ENCODE data around the gene RIC1. TPM values are rescaled to one million over a fixed set of nuclear protein-coding genes. Genes with fewer than 3 reads are reported as not detected.
"Not testable (repeated sequence)": the region's sequence is repeated elsewhere in the genome, so short reads cannot be mapped to it uniquely, and the experiment has no call there.

RIC1 gene
- total RNA-seq (10 to 100 TPM; 21.5 to 25.9 TPM), polyA plus RNA-seq (ENCODE audit: insufficient read length in 6 of 6) (10 to 100 TPM; 29.1 to 32.9 (median 32.0) TPM)
- long read RNA-seq, donor 1, full-length matches to known transcripts, result 2 of 2 reads
- long read RNA-seq, donor 1, partial matches to known transcripts, result 0 of 2 reads
- long read RNA-seq, donor 1, other reads (novel, unspliced or antisense), result 0 of 2 reads
- long read RNA-seq, donor 2, result 0 reads
- long read RNA-seq, donor 3, result 0 reads
- long read RNA-seq, donor 4, partial matches to known transcripts, result 1 of 2 reads
- long read RNA-seq, donor 4, other reads (novel, unspliced or antisense), result 1 of 2 reads
- long read RNA-seq, donor 5, result 0 reads
- long read RNA-seq, donor 6, result 0 reads
- long read RNA-seq, donor 7, full-length matches to known transcripts, result 1 of 1 reads
- long read RNA-seq, donor 7, partial matches to known transcripts, result 0 of 1 reads
- long read RNA-seq, donor 7, other reads (novel, unspliced or antisense), result 0 of 1 reads
- long read RNA-seq, donor 8, result 0 reads
- long read RNA-seq, donor 9, result 0 reads
- long read RNA-seq, donor 10, partial matches to known transcripts, result 0 of 1 reads
- long read RNA-seq, donor 10, other reads (novel, unspliced or antisense), result 1 of 1 reads
- long read RNA-seq, donor 11, result 0 reads
- long read RNA-seq, donor 12, full-length matches to known transcripts, result 1 of 1 reads
- long read RNA-seq, donor 12, partial matches to known transcripts, result 0 of 1 reads
- long read RNA-seq, donor 12, other reads (novel, unspliced or antisense), result 0 of 1 reads

GRCh38 chr9:5628530-5629311 lies at the start of gene RIC1:
TSS of gene RIC1 (plus strand) at chr9:5629107. CDS start at chr9:5629310, 203 bp downstream.
- ATAC-seq (peak; percentile 94), DNase-seq (peak; percentile 93 to 97 (median 94))
- Histone ChIP-seq H3K4me3 (peak within 1 kb of the TSS; percentile 91), H3K9me3 (no peaks in the 10 kb centered on the region), H3K36me3 (no peaks in the 10 kb centered on the region), H3K27me3 (no peaks in the 10 kb centered on the region), H3K4me1 (peaks cover 10 to 78% of the 10 kb centered on the region in 2 donors), H3K27ac (peak within 1 kb of the TSS; percentile 97)
- no peak for TF ChIP-seq CTCF (IDR thresholded peaks at IDR 0.05)
- intact Hi-C loops (cut with DNase I), result no loop called here

GRCh38 chr9:5579881-5580280 lies 49.0 kb upstream of the RIC1 start:
- H3K4me3 ChIP-seq, result no peak overlapping the region
- DNase-seq (no peak), ATAC-seq (no peak)
- H3K27me3 ChIP-seq, result no peaks in the 10 kb centered on the region
- H3K36me3 ChIP-seq, result no peaks in the 10 kb centered on the region
- no peak for TF ChIP-seq CTCF (IDR thresholded peaks at IDR 0.05)
- intact Hi-C loops (cut with DNase I), result no loop called here
- H3K27ac ChIP-seq, result no peak overlapping the region
- no peaks in the 10 kb centered on the region for H3K9me3 ChIP-seq
- peaks cover 0 to 6% of the 10 kb centered on the region in 2 donors for H3K4me1 ChIP-seq

GRCh38 chr9:5580650-5581049 lies 48.3 kb upstream of the RIC1 start:
- intact Hi-C loops (cut with DNase I), result no loop called here
- ATAC-seq, result no peak
- no peak overlapping the region for H3K27ac ChIP-seq
- H3K4me1 ChIP-seq, result peaks cover 0 to 6% of the 10 kb centered on the region in 2 donors
- no peaks in the 10 kb centered on the region for H3K36me3 ChIP-seq
- DNase-seq, result no peak
- H3K4me3 ChIP-seq, result no peak overlapping the region
- no peaks in the 10 kb centered on the region for H3K27me3 ChIP-seq
- no peak for TF ChIP-seq CTCF (IDR thresholded peaks at IDR 0.05)
- no peaks in the 10 kb centered on the region for H3K9me3 ChIP-seq

GRCh38 chr9:5581706-5582105 lies 47.2 kb upstream of the RIC1 start:
- H3K27me3 ChIP-seq; intact Hi-C loops (cut with DNase I); H3K36me3 ChIP-seq; H3K4me3 ChIP-seq; H3K9me3 ChIP-seq; ATAC-seq; H3K27ac ChIP-seq; DNase-seq: not testable (repeated sequence)
- H3K4me1 ChIP-seq, result peaks cover 0 to 13% of the 10 kb centered on the region in 2 donors

GRCh38 chr9:5582835-5583195 lies 46.1 kb upstream of the RIC1 start:
- TF ChIP-seq CTCF (IDR thresholded peaks at IDR 0.05), result no peak
- no peak overlapping the region for H3K4me3 ChIP-seq
- no peaks in the 10 kb centered on the region for H3K27me3 ChIP-seq
- peaks cover 0 to 16% of the 10 kb centered on the region in 2 donors for H3K4me1 ChIP-seq
- intact Hi-C loops (cut with DNase I), result no loop called here
- peak in 2 of 4 donors; percentile 9 to 17 for DNase-seq
- no peaks in the 10 kb centered on the region for H3K9me3 ChIP-seq
- ATAC-seq, result peak; percentile 55
- H3K36me3 ChIP-seq, result no peaks in the 10 kb centered on the region
- H3K27ac ChIP-seq, result no peak overlapping the region

Measured in left lung (tissue), 14 donors.